SW 1271 (cell line): ENCODE data around the gene KRT15.

ENCODE experiments used
- DNase-seq, 2 experiments: peaks; one replicate each; lab custom pipeline; 2025; lab: John Stamatoyannopoulos, UW

Gene KRT15

DNA sequence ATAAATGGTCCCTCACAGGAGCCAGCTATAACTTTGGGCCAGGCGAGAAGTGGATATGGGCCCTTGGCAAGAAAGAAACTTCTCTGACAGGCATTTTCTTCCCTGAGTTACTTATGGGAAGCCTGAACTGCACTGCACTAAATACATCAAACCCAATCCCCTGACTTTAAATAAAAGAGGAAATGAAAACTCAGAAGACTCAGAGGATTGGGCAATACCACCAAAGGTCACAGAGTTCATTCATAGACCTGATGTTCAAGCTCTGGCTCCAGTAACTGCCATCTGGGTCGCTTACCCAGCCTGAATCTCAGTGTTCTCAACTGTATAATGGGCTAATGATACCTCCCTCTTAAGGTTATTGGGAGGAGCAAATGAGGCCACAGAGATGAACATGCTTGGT lies 38.6 kb downstream of the KRT15 start:
- DNase-seq: no peak

DNA sequence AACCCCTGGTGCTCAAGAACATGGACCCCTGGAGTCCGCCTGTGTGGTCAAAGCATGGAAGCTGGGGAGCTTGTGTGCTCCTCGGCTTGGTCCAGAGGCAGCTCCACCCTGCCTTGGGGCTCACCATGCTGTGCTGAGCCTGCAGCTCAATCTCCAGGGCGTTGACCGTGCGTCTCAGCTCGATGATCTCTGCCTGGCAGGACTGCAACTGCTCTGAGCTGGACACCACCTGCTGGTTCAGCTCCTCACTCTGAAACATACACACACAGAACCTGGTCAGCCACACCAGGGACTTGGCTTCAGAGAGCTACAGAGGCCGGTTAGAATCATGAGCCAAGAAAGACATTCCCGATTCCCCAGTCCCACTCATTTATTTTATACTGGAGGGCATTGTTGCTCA lies 40.5 kb downstream of the KRT15 start:
- no peak for DNase-seq

DNA sequence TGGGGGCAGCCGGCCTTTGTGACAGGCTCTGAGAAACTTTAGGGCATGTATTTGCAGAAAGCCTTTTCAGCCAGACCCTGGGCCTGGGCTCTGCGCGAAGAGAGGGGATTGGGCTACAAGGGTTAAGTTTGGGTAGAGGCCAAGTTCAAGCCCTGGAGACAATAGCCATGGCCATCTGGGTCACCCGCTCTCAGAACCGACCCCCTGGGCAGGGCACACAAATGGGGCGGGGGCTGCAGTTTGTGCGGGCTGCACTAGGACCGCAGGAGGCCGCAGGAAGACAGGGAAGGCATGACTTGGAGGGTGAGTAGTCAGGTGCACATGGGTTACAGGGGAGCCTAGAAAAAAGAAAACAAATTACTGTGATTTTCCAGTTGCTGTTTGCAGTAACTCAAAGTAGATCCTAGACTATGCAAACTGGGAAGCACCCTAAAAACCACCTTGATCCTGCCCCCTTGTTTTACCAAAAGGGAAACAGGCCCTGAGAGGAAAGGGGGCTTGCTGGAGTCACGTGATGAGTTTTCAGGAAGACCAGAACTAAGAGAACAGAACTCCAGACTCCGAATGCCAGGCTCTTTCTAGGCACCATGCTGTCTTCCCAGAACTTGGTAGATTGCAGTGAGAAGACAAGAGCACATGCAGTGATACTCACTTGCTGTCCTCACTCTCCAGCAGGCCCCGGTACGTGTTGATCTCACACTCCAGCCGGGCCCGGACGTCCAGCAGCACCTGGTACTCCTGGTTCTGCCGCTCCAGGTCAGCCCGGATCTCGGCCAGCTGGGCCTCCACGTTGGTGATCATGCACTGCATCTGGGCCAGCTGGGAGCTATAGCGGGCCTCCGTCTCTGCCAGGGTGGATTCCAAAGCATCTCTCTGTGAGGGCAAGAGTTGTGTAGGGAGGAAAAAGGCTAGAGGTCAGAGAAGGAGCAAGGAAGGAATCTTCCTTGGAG lies 41.5 kb downstream of the KRT15 start:
- DNase-seq: no peak

DNA sequence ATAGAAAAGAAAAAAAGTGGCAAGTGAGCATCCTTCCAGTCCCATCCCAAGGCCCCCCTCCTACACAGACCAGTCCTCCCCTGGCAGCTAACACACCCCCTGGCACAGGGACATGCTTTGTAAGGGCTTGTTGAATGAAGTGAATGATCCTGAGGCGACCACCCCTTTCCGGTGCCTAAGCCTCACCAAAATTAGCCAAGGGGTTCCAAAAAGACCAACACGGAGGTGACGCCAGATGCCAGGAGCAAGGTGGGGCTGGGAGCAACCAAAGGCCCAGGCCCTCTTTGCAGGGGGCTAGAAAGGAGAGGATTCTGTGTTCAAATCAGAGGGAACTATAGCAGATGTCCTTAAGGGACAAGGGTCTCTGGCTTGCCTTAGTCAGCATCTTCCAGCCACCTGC lies 43.3 kb downstream of the KRT15 start:
- no peak for DNase-seq

DNA sequence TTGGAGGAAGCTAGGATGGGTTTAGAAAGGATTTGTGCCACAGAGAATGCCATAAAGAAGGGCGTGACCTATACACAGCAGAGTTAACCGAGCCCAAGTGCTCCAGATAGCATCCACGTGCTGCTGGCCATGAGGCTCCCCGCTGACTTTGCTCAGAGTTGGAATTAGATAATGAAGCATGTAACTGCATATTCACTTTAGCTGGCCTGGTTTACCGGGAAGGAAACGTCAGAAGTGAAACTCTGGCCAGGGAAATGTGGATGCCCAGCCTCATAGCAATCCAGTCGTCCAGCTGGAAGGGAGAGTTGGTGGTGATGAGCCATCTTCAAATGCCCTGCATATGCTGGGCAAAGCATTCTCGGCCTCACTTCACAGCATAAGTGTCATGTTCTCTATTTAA lies 43.8 kb downstream of the KRT15 start:
- no peak for DNase-seq

DNA sequence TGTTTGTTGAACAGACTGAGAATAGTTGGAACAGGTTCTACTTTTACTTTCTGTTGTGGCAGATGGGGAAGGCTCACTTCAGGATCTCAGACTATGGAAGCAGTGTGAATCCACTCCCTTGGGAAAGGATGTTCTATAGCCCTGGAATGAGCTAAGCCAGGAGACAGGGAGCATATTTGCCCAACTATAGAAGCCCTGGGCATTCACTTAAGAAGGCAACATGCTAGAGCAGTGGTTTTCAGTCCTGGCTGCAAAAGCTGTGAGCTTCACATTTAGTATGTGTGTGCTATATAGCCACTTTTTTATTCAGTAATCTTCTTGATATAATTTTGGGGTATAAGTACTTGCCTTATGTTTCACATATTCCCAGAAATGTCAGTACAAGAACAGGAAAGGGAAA lies 50.3 kb downstream of the KRT15 start:
- no peak for DNase-seq

DNA sequence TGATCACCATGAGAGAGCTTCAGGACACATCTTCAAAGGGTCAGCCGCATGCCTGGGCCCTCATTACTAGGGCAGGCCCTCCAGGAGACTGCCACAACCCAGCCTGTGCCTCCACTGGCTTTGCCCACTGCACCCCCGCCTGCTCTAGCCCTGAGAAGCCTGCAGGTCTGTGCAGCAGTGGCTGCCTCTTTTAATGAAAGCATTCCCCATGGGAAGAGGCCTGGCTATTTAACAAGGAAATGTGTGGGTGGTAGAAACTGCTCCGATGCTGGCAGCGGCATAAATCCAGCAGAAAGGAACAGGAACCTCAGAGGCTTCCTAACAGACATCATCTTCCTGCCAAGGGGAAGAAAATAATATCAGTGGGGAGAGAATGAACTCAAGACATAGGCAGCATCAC lies 51.1 kb downstream of the KRT15 start:
- DNase-seq: no peak

DNA sequence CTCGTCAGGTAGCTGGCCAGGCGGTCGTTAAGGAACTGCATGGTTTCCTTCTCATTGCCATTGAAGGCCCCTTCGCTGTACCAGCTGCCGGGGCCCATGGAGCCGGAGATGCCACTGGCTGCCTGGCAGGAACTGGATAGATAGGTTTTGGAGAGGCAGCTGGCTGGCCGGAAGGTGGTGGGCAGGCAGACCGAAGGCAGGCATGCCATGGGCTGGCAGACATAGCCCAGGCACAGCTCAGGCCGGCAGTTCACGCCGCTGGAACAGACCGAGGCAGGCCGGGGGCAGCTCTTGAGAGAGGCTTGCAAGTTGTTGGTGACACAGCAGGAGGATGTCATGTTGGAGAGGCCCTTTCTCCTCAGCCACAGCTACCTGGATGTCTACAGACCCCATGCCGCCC lies 51.7 kb downstream of the KRT15 start, which contains the start of gene KRT32:
Gene KRT32, minus strand, starts transcription at position 399 of the 400 bp plus-strand sequence. Its CDS starts 61 bp downstream, at position 338.
- DNase-seq: no peak

DNA sequence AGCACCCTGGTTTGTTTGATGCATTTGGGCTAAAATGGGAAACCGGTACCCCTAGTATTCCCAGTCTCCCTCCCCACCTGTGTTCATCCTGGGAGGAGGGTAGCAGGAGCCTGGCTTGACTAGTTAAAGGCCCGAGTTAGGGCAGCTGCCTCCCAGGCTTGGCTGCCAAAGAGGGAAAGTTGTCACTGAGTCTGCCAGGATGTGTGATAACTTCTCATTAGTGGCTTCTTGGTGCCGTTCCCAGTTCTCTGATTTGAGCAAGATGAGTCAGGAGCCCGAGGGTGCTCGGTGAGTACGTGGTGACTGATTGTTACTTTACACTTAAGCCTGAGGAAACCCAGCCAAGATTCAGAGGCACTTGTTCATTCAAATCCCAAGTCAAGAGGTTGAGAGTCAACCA lies 54.0 kb downstream of the KRT15 start:
- peak; percentile 53 to 90 for DNase-seq

DNA sequence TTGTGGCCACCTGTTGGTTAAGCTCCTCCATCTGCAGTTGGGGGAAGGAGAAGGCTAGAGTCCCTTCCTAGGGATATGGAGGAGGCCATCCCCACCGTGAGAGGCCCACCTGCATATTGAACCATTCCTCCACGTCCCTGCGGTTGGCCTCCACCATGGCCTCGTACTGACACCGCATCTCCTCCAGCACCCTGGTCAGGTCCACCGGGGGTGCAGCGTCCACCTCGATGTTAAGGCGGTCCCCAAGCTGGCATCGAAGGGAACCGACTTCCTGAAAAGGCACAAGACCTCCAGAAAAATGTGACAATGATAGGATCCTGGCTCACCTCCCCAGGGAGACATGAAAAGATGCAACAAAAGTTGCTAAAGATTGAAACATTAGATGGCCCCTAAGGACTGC lies 54.5 kb downstream of the KRT15 start:
- DNase-seq: no peak

DNA sequence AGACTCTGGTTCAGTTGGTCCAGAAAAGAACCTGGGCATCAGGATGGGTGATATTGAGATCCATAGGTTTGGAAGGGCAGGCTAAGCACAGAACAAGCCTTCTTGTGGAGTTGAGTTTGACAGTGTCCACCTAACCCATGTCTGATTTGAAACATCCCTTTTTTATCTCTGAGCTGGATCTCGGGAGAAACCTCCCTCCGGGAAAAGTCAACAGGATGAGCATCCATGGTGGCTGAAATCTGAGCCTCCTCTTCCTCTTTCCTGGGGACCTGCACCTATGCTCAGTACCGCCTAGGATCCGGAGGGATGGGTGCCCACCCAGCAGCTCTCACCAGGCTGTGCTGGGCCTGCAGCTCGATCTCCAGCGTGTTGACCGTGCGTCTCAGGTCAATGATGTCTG lies 54.9 kb downstream of the KRT15 start:
- DNase-seq: no peak
